ENCODE data around the gene PRICKLE1. TPM values are rescaled to one million over a fixed set of nuclear protein-coding genes. Genes with fewer than 3 reads are reported as not detected.

The PRICKLE1 gene
- total and polyA plus RNA-seq, 2 experiments from 2014 or later = 7.7 to 51.7 TPM

GRCh38 chr12:42490261-42490842, 99.2 kb downstream of the PRICKLE1 start:
- Mint-ChIP-seq H3K9me3 (no peaks in the 10 kb centered on the region), H3K4me1 (peaks cover 35% of the 10 kb centered on the region), H3K27ac (no peak overlapping the region), H3K4me3 (no peak overlapping the region), H3K36me3 (ENCODE audit: low read depth) (no peaks in the 10 kb centered on the region; the same call in 2 of the 3 replicates), H3K27me3 (ENCODE audit: insufficient read depth, low read depth, poor library complexity) (peaks cover 16% of the 10 kb centered on the region)
- no peak for ATAC-seq
- Histone ChIP-seq H3K27me3 (ENCODE audit: insufficient read depth) (peaks cover 38% of the 10 kb centered on the region), H3K27ac (ENCODE audit: low read depth) (no peak overlapping the region), H3K4me2 (no peak overlapping the region), H3K4me1 (ENCODE audit: insufficient read depth) (peaks cover 25% of the 10 kb centered on the region), H3K36me3 (ENCODE audit: insufficient read depth) (no peaks in the 10 kb centered on the region), H3K79me2 (replicated peaks; ENCODE audit: insufficient read depth) (no peaks in the 10 kb centered on the region), H2AFZ (no peak overlapping the region), H3K4me3 (no peak overlapping the region), H4K20me1 (replicated peaks; ENCODE audit: insufficient read depth) (no peaks in the 10 kb centered on the region), H3F3A (replicated peaks; ENCODE audit: low read depth) (0 out of 2 replicates have a peak, but pooled peaks cover 5% of the 10 kb centered on the region), H3K9me2 (ENCODE audit: insufficient read depth) (no peaks in the 10 kb centered on the region)
- DNase-seq (ENCODE audit: low spot score) = no peak
- TF ChIP-seq JUNB (IDR thresholded peaks at IDR 0.05; ENCODE audit: unreplicated experiment) (no peak), REST (IDR thresholded peaks at IDR 0.05; ENCODE audit: unreplicated experiment) (no peak), ETS1 (IDR thresholded peaks at IDR 0.05) (no peak), CTCF (conservative IDR thresholded peaks at IDR 0.05; ENCODE audit: low read depth in 2 of 2) (no peak)

GRCh38 chr12:42486407-42486806, 103.1 kb downstream of the PRICKLE1 start:
- peak overlapping the region; percentile 34 for H3K4me3 ChIP-seq
- ATAC-seq (no peak), DNase-seq (ENCODE audit: low spot score) (no peak)
- peaks cover 12% of the 10 kb centered on the region for H3K79me2 ChIP-seq (replicated peaks; ENCODE audit: insufficient read depth)
- H3F3A ChIP-seq (replicated peaks; ENCODE audit: low read depth) = 0 out of 2 replicates have a peak, but pooled peaks cover 5% of the 10 kb centered on the region
- Mint-ChIP-seq H3K9me3 (peaks cover 2% of the 10 kb centered on the region; the same call in 1 of the 3 replicates), H3K4me3 (peak overlapping the region; percentile 65), H3K36me3 (ENCODE audit: low read depth) (no peaks in the 10 kb centered on the region; the same call in 2 of the 3 replicates), H3K27me3 (ENCODE audit: insufficient read depth, low read depth, poor library complexity) (peaks cover 27% of the 10 kb centered on the region), H3K27ac (no peak overlapping the region), H3K4me1 (peaks cover 49% of the 10 kb centered on the region)
- H3K36me3 ChIP-seq (ENCODE audit: insufficient read depth) = no peaks in the 10 kb centered on the region
- H3K27me3 ChIP-seq (ENCODE audit: insufficient read depth) = peaks cover 47% of the 10 kb centered on the region
- no peaks in the 10 kb centered on the region for H4K20me1 ChIP-seq (replicated peaks; ENCODE audit: insufficient read depth)
- H3K4me1 ChIP-seq (ENCODE audit: insufficient read depth) = peaks cover 31% of the 10 kb centered on the region
- peak overlapping the region; percentile 67 for H3K4me2 ChIP-seq
- TF ChIP-seq EZH2phosphoT487 (IDR thresholded peaks at IDR 0.05; ENCODE audit: unreplicated experiment) = no peak
- no peak for TF ChIP-seq STAT1 (IDR thresholded peaks at IDR 0.05; ENCODE audit: unreplicated experiment)
- TF ChIP-seq JUNB (IDR thresholded peaks at IDR 0.05; ENCODE audit: unreplicated experiment) = no peak
- no peak overlapping the region for H2AFZ ChIP-seq
- peak overlapping the region; percentile 40 for H3K27ac ChIP-seq (ENCODE audit: low read depth)
- no peaks in the 10 kb centered on the region for H3K9me2 ChIP-seq (ENCODE audit: insufficient read depth)
